Testis (tissue), 3 donors: ENCODE data around the gene TRPC4AP. TPM values are rescaled to one million over a fixed set of nuclear protein-coding genes. Genes with fewer than 3 reads are reported as not detected.

Experiments used
- DNase-seq: peaks from one replicate; pipeline ENCODE4 v3.0.0-alpha.2; 2019
- H3K27ac ChIP-seq, 2 donors: fragments of 200-600 bp; sonication (generic); one replicate each; pipeline ENCODE4 v1.5.1; 2019
- H3K27me3 ChIP-seq: fragments of 200-600 bp; sonication (generic); one replicate; pipeline ENCODE4 v1.5.1; 2019
- H3K36me3 ChIP-seq: fragments of 200-600 bp; sonication (generic); one replicate; pipeline ENCODE4 v1.5.1; 2017; ENCODE audit warnings: low read depth; ENCODE audit errors: missing control alignments
- H3K4me1 ChIP-seq: fragments of 200-600 bp; sonication (generic); one replicate; pipeline ENCODE4 v1.5.1; 2019
- H3K4me3 ChIP-seq, 2 donors: fragments of 200-600 bp; sonication (generic); one replicate each; pipeline ENCODE4 v1.5.1; 2017 to 2019
- H3K9me3 ChIP-seq: fragments of 200-600 bp; sonication (generic); one replicate; pipeline ENCODE4 v1.5.1; 2017
- CTCF ChIP-seq, 3 experiments: fragments of 450-650 bp in 2 of 3; fragments of 200-600 bp in 1 of 3; sonication (generic) in 1 of 3; IDR thresholded peaks; one replicate each; pipeline ENCODE4 v1.5.1; 2016 to 2019; ENCODE audit warnings: antibody characterized with exemption in 3 of 3, mild to moderate bottlenecking in 2 of 3, moderate library complexity in 1 of 3
- POLR2A ChIP-seq: fragments of 450-650 bp; IDR thresholded peaks from one replicate; pipeline ENCODE4 v1.6.1; 2017; ENCODE audit warnings: antibody characterized with exemption, mild to moderate bottlenecking, moderate library complexity
- WGBS, 2 donors: methylation state at CpG; one replicate each; pipeline ENCODE4 v1.1.5; 2018; 5-methylcytosine and 5-hydroxymethylcytosine counted together
- intact Hi-C: fragments of 100-400 bp; cut with DNase I; formaldehyde crosslinking; loops from one replicate; pipeline ENCODE4 v1.15.1; 2023; ENCODE audit warnings: low total_unique reads
- polyA plus RNA-seq: library from polyadenylated mRNA; stranded (reverse); fragments of 350-450 nt; fragmentation: Illumina TruSeq; extraction: RNeasy Lipid Tissue Mini Kit (QIAGEN cat#74804); gene quantifications from one replicate; pipeline ENCODE4 v1.2.3, GENCODE V29; 2014; ENCODE audit warnings: low read depth, low replicate concordance; ENCODE audit not compliant: insufficient read depth
- total RNA-seq, 2 donors: library from RNA; depleted of rRNA; stranded (reverse); fragments of >200 nt; gene quantifications; one replicate each; pipeline ENCODE4 v1.2.3, GENCODE V29; 2016

Gene TRPC4AP
- total and polyA plus RNA-seq, 3 donors from 2014 or later = 68.8 to 78.4 (median 76.6) TPM

GRCh38 chr20:35062478-35062877 lies 30.1 kb downstream of the TRPC4AP start:
- H3K9me3 ChIP-seq = no peaks in the 10 kb centered on the region
- H3K4me3 ChIP-seq = no peak overlapping the region
- H3K27me3 ChIP-seq = no peaks in the 10 kb centered on the region
- TF ChIP-seq CTCF (IDR thresholded peaks at IDR 0.05) = no peak
- no peak for TF ChIP-seq POLR2A
- intact Hi-C loops = no loop called here
- no peak for DNase-seq
- no peaks in the 10 kb centered on the region for H3K36me3 ChIP-seq
- WGBS, 2 donors = 90% methylated on average over 3 of the region's 3 CpGs
- H3K27ac ChIP-seq = no peak overlapping the region
- H3K4me1 ChIP-seq = peaks cover 6% of the 10 kb centered on the region

GRCh38 chr20:35060168-35060567 lies 32.4 kb downstream of the TRPC4AP start:
- DNase-seq = no peak
- WGBS, 2 donors = 97 to 98% methylated on average over 5 of the region's 5 CpGs
- peaks cover 6% of the 10 kb centered on the region for H3K4me1 ChIP-seq
- no peaks in the 10 kb centered on the region for H3K9me3 ChIP-seq
- no peak overlapping the region for H3K4me3 ChIP-seq
- H3K27ac ChIP-seq = no peak overlapping the region
- intact Hi-C loops = no loop called here
- no peak for TF ChIP-seq POLR2A
- no peak for TF ChIP-seq CTCF (IDR thresholded peaks at IDR 0.05)
- no peaks in the 10 kb centered on the region for H3K36me3 ChIP-seq
- no peaks in the 10 kb centered on the region for H3K27me3 ChIP-seq

- intact Hi-C loops = no loop called here
- WGBS, 2 donors = 93% methylated on average over 14 of the region's 14 CpGs
- DNase-seq = no peak
- Histone ChIP-seq H3K4me3 (no peak overlapping the region), H3K4me1 (peaks cover 6% of the 10 kb centered on the region), H3K36me3 (no peaks in the 10 kb centered on the region), H3K27me3 (no peaks in the 10 kb centered on the region), H3K27ac (no peak overlapping the region), H3K9me3 (no peaks in the 10 kb centered on the region)
- TF ChIP-seq CTCF (IDR thresholded peaks at IDR 0.05) (no peak), POLR2A (no peak)
Measured at GRCh38 chr20:35059612-35060011, 33.0 kb downstream of the TRPC4AP start.

GRCh38 chr20:35059110-35059509 lies 33.5 kb downstream of the TRPC4AP start:
- WGBS, 2 donors = 92 to 95% methylated on average over 2 of the region's 2 CpGs

More at GRCh38 chr20:35059110-35059509, 33.5 kb downstream of the TRPC4AP start:
- DNase-seq = no peak
- H3K4me1 ChIP-seq = peaks cover 6% of the 10 kb centered on the region
- H3K36me3 ChIP-seq = no peaks in the 10 kb centered on the region
- H3K9me3 ChIP-seq = no peaks in the 10 kb centered on the region
- intact Hi-C loops = no loop called here
- TF ChIP-seq POLR2A = no peak
- TF ChIP-seq CTCF (IDR thresholded peaks at IDR 0.05) = no peak
- no peak overlapping the region for H3K4me3 ChIP-seq
- no peak overlapping the region for H3K27ac ChIP-seq
- no peaks in the 10 kb centered on the region for H3K27me3 ChIP-seq
